Breast epithelium (tissue), 3 donors: ENCODE measurements around the gene SOWAHB.

Experiments used
- CTCF ChIP-seq, 3 donors: fragments of 450-650 bp; IDR thresholded peaks; one replicate each; pipeline ENCODE4 v1.5.1; 2016 to 2017; ENCODE audit warnings: antibody characterized with exemption in 3 of 3, mild to moderate bottlenecking in 3 of 3, moderate library complexity in 3 of 3
- POLR2A ChIP-seq: fragments of 450-650 bp; IDR thresholded peaks from one replicate; pipeline ENCODE4 v1.6.1; 2016; ENCODE audit warnings: antibody characterized with exemption, mild to moderate bottlenecking, moderate library complexity
- POLR2AphosphoS5 ChIP-seq, 3 donors: sonication (generic); formaldehyde crosslinking; IDR thresholded peaks; one replicate each; pipeline ENCODE4 v1.6.1; 2017; ENCODE audit warnings: antibody characterized with exemption in 3 of 3

GRCh38 chr4:76943790-76944189 lies 45.8 kb upstream of the SOWAHB start:
- TF ChIP-seq POLR2AphosphoS5 (IDR thresholded peaks at IDR 0.05): no peak
- TF ChIP-seq CTCF (IDR thresholded peaks at IDR 0.05): no peak
- TF ChIP-seq POLR2A: no peak
